Thyroid gland (tissue), 4 donors: Measurements from ENCODE around the gene NFYC. TPM values are rescaled to one million over a fixed set of nuclear protein-coding genes. Genes with fewer than 3 reads are reported as not detected.

ENCODE experiments used
- DNase-seq, 2 donors: peaks; one replicate each; pipeline ENCODE4 v3.0.0-alpha.2; 2019
- H3K27ac ChIP-seq, 3 donors: fragments of 200-600 bp; sonication (generic); 1 replicate in 2 of 3; 2 replicates in 1 of 3; pipeline ENCODE4 v1.5.1; 2016 to 2019; ENCODE audit warnings: mild to moderate bottlenecking in 1 of 3, moderate library complexity in 1 of 3
- H3K27me3 ChIP-seq: fragments of 200-600 bp; sonication (generic); one replicate; pipeline ENCODE4 v1.5.1; 2019
- H3K36me3 ChIP-seq, 2 donors: fragments of 200-600 bp; sonication (generic); one replicate each; pipeline ENCODE4 v1.5.1; 2016 to 2019
- H3K4me1 ChIP-seq, 2 donors: fragments of 200-600 bp; sonication (generic); one replicate each; pipeline ENCODE4 v1.5.1; 2017 to 2019
- H3K4me3 ChIP-seq, 3 donors: fragments of 200-600 bp; sonication (generic); replicated peaks in 1 of 3; 1 replicate in 2 of 3; 2 replicates in 1 of 3; pipeline ENCODE4 v1.5.1; 2016; ENCODE audit warnings: mild to moderate bottlenecking in 1 of 3
- H3K9me3 ChIP-seq: fragments of 200-600 bp; sonication (generic); one replicate; pipeline ENCODE4 v1.5.1; 2017
- CTCF ChIP-seq, 6 experiments: fragments of 200-600 bp in 3 of 6; fragments of 450-650 bp in 3 of 6; sonication (generic) in 3 of 6; IDR thresholded peaks; one replicate each; pipeline ENCODE4 v1.5.1; 2016 to 2019; ENCODE audit warnings: antibody characterized with exemption in 6 of 6, mild to moderate bottlenecking in 2 of 6, inconsistent platforms in 1 of 6, moderate library complexity in 1 of 6
- POLR2A ChIP-seq, 2 donors: fragments of 450-650 bp; IDR thresholded peaks; one replicate each; pipeline ENCODE4 v1.6.1; 2017; ENCODE audit warnings: antibody characterized with exemption in 2 of 2, mild to moderate bottlenecking in 2 of 2, moderate library complexity in 1 of 2
- WGBS, 2 donors: methylation state at CpG; one replicate each; pipeline ENCODE4 v1.1.5; 2017; 5-methylcytosine and 5-hydroxymethylcytosine counted together
- intact Hi-C: fragments of 100-400 bp; cut with DNase I; formaldehyde crosslinking; loops from one replicate; pipeline ENCODE4 v1.15.1; 2023
- total RNA-seq, 4 donors: library from RNA; depleted of rRNA; stranded (reverse); fragments of >200 nt; gene quantifications; one replicate each; pipeline ENCODE4 v1.2.3, GENCODE V29; 2016

Gene NFYC
- total RNA-seq, 4 donors from 2014 or later, result 70.5 to 175 (median 96.7) TPM

- intact Hi-C loops, result loop anchor here (10.0 kb wide), 1 partner anchor 86 kb away; the partner anchor contains the start of gene NFYC
- peaks cover 13 to 14% of the 10 kb centered on the region in 2 donors for H3K4me1 ChIP-seq
- DNase-seq, result no peak
- no peaks in the 10 kb centered on the region for H3K27me3 ChIP-seq
- TF ChIP-seq CTCF (IDR thresholded peaks at IDR 0.05) (no peak), POLR2A (IDR thresholded peaks at IDR 0.05) (no peak)
- H3K9me3 ChIP-seq, result no peaks in the 10 kb centered on the region
- no peak overlapping the region for H3K4me3 ChIP-seq
- 76 to 79% methylated on average over 7 to 11 of the region's 11 CpGs for WGBS, 2 donors
- H3K27ac ChIP-seq, result no peak overlapping the region
- no peaks in the 10 kb centered on the region for H3K36me3 ChIP-seq
Measured at GRCh38 chr1:40780678-40781607, 89.4 kb downstream of the NFYC start.

GRCh38 chr1:40781608-40781971, 90.1 kb downstream of the NFYC start:
- Histone ChIP-seq H3K4me3 (no peak overlapping the region), H3K36me3 (no peaks in the 10 kb centered on the region), H3K27me3 (no peaks in the 10 kb centered on the region), H3K4me1 (peaks cover 13 to 14% of the 10 kb centered on the region in 2 donors), H3K9me3 (no peaks in the 10 kb centered on the region), H3K27ac (no peak overlapping the region)
- no peak for TF ChIP-seq POLR2A (IDR thresholded peaks at IDR 0.05)
- TF ChIP-seq CTCF (IDR thresholded peaks at IDR 0.05), result no peak
- WGBS, 2 donors, result 93 to 95% methylated on average over 2 of the region's 2 CpGs
- no peak for DNase-seq
- intact Hi-C loops, result loop anchor here (10.0 kb wide), 1 partner anchor 87 kb away; the partner anchor contains the start of gene NFYC

GRCh38 chr1:40782371-40782956, 91.0 kb downstream of the NFYC start:
- 11 to 14% methylated on average over 6 to 8 of the region's 20 CpGs for WGBS, 2 donors
- Histone ChIP-seq H3K36me3 (no peaks in the 10 kb centered on the region), H3K4me1 (peaks cover 13 to 14% of the 10 kb centered on the region in 2 donors), H3K9me3 (no peaks in the 10 kb centered on the region), H3K4me3 (peak overlapping the region in 1 of 3 donors; percentile 42), H3K27me3 (no peaks in the 10 kb centered on the region), H3K27ac (no peak overlapping the region)
- no peak for TF ChIP-seq CTCF (IDR thresholded peaks at IDR 0.05)
- no peak for TF ChIP-seq POLR2A (IDR thresholded peaks at IDR 0.05)
- intact Hi-C loops, result loop anchor here (10.0 kb wide), 1 partner anchor 88 kb away; the partner anchor contains the start of gene NFYC
- DNase-seq, result peak; percentile 20 to 21

- no peaks in the 10 kb centered on the region for H3K9me3 ChIP-seq
- intact Hi-C loops, result loop anchor here (10.0 kb wide), 1 partner anchor 88 kb away; the partner anchor contains the start of gene NFYC
- H3K27ac ChIP-seq, result no peak within 1 kb of the TSS
- TF ChIP-seq POLR2A (IDR thresholded peaks at IDR 0.05) (no peak), CTCF (IDR thresholded peaks at IDR 0.05) (no peak)
- peak within 1 kb of the TSS in 1 of 3 donors; percentile 42 for H3K4me3 ChIP-seq
- DNase-seq, result peak; percentile 70 to 76
- peaks cover 13 to 14% of the 10 kb centered on the region in 2 donors for H3K4me1 ChIP-seq
- 8% methylated on average over 19 to 25 of the region's 73 CpGs for WGBS, 2 donors
- no peaks in the 10 kb centered on the region for H3K36me3 ChIP-seq
- H3K27me3 ChIP-seq, result no peaks in the 10 kb centered on the region
Measured at GRCh38 chr1:40783001-40783905, 91.7 kb downstream of the NFYC start, which contains the start of gene KCNQ4. Gene KCNQ4, plus strand, starts transcription at chr1:40783787. Its CDS starts 307 bp downstream, at chr1:40784094.
